Measurements from ENCODE around the gene KCNS1.
"Not testable (repeated sequence)": the region's sequence is repeated elsewhere in the genome, so short reads cannot be mapped to it uniquely, and the experiment has no call there.

KCNS1 gene

GRCh38 chr20:45066372-45066771 is 34.6 kb downstream of the KCNS1 start:
- no peak overlapping the region for H3K4me3 ChIP-seq (ENCODE audit: low read depth, low read length)
- no peak for TF ChIP-seq CTCF (IDR thresholded peaks at IDR 0.05; ENCODE audit: low read depth, low read length)

- no peak overlapping the region for H3K4me3 ChIP-seq (ENCODE audit: low read depth, low read length)
- TF ChIP-seq CTCF (IDR thresholded peaks at IDR 0.05; ENCODE audit: low read depth, low read length), result no peak
Observed at GRCh38 chr20:45064812-45065211, 36.1 kb downstream of the KCNS1 start.

GRCh38 chr20:45063107-45063506 is 37.8 kb downstream of the KCNS1 start:
- H3K4me3 ChIP-seq (ENCODE audit: low read depth, low read length), result not testable (repeated sequence)

- H3K4me3 ChIP-seq (ENCODE audit: low read depth, low read length), result no peak overlapping the region
- no peak for TF ChIP-seq CTCF (IDR thresholded peaks at IDR 0.05; ENCODE audit: low read depth, low read length)
Observed at GRCh38 chr20:45061244-45061643, 39.7 kb downstream of the KCNS1 start.

- no peak for TF ChIP-seq CTCF (IDR thresholded peaks at IDR 0.05; ENCODE audit: low read depth, low read length)
- H3K4me3 ChIP-seq (ENCODE audit: low read depth, low read length), result no peak overlapping the region
Observed at GRCh38 chr20:45060294-45060693, 40.6 kb downstream of the KCNS1 start.

- no peak for TF ChIP-seq CTCF (IDR thresholded peaks at IDR 0.05; ENCODE audit: low read depth, low read length)
- no peak overlapping the region for H3K4me3 ChIP-seq (ENCODE audit: low read depth, low read length)
Observed at GRCh38 chr20:45059022-45059728, 41.8 kb downstream of the KCNS1 start.

GRCh38 chr20:45058168-45058850 is 42.6 kb downstream of the KCNS1 start:
- H3K4me3 ChIP-seq (ENCODE audit: low read depth, low read length), result no peak overlapping the region
- TF ChIP-seq CTCF (IDR thresholded peaks at IDR 0.05; ENCODE audit: low read depth, low read length), result no peak
